Mucosa of stomach (tissue), 1 donor: Measurements from ENCODE around the gene SULT4A1.

Source experiments
- H3K27me3 ChIP-seq: one replicate; pipeline ENCODE4 v1.7.0; 2013; ENCODE audit warnings: mild to moderate bottlenecking, low read length; ENCODE audit not compliant: control insufficient read depth, insufficient read depth
- H3K36me3 ChIP-seq: one replicate; pipeline ENCODE4 v1.7.0; 2013; ENCODE audit warnings: low read length; ENCODE audit not compliant: control insufficient read depth, insufficient read depth
- H3K4me1 ChIP-seq: one replicate; pipeline ENCODE4 v1.7.0; 2013; ENCODE audit warnings: mild to moderate bottlenecking, low read length; ENCODE audit not compliant: control insufficient read depth, insufficient read depth
- H3K4me3 ChIP-seq: one replicate; pipeline ENCODE4 v1.7.0; 2013; ENCODE audit warnings: low read length
- H3K9ac ChIP-seq: one replicate; pipeline ENCODE4 v1.7.0; 2013; ENCODE audit warnings: mild to moderate bottlenecking, low read length, moderate library complexity
- H3K9me3 ChIP-seq: one replicate; pipeline ENCODE4 v1.7.0; 2013; ENCODE audit warnings: mild to moderate bottlenecking, low read length, moderate library complexity; ENCODE audit not compliant: control insufficient read depth
- donor health status: Pancreatic carcinoma.

The SULT4A1 gene

DNA sequence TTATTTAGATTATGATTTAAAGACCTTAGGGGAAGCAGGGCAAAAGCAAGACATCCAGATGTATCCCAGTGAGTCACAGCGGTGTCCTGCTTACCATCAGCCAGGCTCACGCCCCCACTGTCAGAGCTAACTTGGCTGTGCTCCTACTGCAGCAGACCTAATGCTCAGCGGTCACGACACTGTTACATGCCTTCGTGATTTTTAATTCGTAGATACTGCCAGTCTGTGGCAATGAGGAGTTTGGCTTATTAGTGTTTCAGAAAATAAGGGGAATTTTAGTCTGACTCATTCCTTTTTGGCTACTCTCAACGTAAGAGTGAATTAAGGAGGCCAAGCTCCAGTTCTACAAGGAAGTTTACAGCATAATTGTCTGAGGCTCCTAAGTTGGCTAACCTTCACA is 72.9 kb downstream of the SULT4A1 start:
- Histone ChIP-seq H3K4me1 (no peaks in the 10 kb centered on the region), H3K9me3 (no peaks in the 10 kb centered on the region), H3K9ac (no peak overlapping the region), H3K36me3 (no peaks in the 10 kb centered on the region), H3K27me3 (no peaks in the 10 kb centered on the region), H3K4me3 (no peak overlapping the region)

DNA sequence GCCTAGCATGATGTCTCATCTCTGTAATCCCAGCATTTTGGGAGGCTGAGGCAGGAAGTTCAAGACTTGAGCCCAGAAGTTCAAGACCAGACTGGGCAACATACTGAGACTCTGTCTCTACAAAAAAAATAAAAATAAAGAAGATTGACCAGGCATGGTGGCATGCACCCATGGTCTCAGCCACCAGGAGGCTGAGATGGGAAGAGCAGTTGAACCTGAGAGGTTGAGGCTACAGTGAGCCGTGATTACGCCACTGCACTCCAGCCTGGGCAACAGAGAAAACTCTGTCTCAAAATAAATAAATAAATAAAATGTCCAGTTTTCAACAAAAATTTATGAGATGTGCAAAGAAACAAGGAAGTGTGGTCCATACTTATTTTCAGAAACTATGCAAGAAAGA is 78.5 kb downstream of the SULT4A1 start:
- H3K36me3 ChIP-seq, result no peaks in the 10 kb centered on the region
- H3K27me3 ChIP-seq, result no peaks in the 10 kb centered on the region
- no peaks in the 10 kb centered on the region for H3K9me3 ChIP-seq
- H3K4me3 ChIP-seq, result no peak overlapping the region
- H3K4me1 ChIP-seq, result no peaks in the 10 kb centered on the region
- no peak overlapping the region for H3K9ac ChIP-seq

DNA sequence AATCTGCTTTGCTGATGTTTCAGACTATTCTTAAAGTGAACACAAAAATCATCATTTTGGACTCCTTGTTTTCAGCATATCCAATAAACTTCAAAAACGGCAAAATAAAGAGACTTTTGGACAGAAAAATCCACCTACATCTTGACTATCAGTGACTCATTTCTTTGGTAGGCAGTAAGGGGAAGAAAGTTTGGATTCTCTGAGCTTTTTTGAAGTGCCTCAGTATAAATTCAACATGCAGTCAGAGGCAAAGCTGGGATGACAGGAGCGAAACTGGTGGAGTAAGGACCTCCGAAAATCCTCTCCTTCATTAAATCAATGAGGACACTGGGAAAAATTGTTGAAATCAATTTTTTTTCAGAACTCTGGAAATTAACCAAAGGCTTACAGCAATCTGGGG is 79.9 kb downstream of the SULT4A1 start:
- H3K9ac ChIP-seq, result no peak overlapping the region
- H3K27me3 ChIP-seq, result no peaks in the 10 kb centered on the region
- no peak overlapping the region for H3K4me3 ChIP-seq
- no peaks in the 10 kb centered on the region for H3K36me3 ChIP-seq
- H3K4me1 ChIP-seq, result no peaks in the 10 kb centered on the region
- H3K9me3 ChIP-seq, result no peaks in the 10 kb centered on the region

DNA sequence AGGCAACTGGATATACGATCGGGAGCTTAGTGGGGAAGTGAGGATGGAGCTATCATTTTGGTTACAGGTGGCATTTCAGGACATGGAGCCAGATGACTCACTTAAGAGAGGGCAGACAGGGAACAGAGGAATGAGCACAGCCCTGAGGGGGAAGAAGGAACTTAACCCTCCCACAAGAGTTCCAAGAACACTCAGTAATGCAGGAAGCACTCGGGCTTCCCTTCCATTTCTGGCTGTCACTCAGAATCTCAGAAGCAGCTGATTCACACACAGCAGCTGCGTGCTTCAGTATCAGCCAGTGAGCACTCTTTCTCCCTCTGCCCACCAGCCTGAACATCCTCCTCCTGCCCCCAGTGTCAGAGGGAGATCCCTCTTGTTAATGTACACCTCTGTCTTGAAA is 85.0 kb downstream of the SULT4A1 start:
- Histone ChIP-seq H3K27me3 (no peaks in the 10 kb centered on the region), H3K9ac (no peak overlapping the region), H3K4me1 (no peaks in the 10 kb centered on the region), H3K4me3 (no peak overlapping the region), H3K9me3 (no peaks in the 10 kb centered on the region), H3K36me3 (no peaks in the 10 kb centered on the region)

DNA sequence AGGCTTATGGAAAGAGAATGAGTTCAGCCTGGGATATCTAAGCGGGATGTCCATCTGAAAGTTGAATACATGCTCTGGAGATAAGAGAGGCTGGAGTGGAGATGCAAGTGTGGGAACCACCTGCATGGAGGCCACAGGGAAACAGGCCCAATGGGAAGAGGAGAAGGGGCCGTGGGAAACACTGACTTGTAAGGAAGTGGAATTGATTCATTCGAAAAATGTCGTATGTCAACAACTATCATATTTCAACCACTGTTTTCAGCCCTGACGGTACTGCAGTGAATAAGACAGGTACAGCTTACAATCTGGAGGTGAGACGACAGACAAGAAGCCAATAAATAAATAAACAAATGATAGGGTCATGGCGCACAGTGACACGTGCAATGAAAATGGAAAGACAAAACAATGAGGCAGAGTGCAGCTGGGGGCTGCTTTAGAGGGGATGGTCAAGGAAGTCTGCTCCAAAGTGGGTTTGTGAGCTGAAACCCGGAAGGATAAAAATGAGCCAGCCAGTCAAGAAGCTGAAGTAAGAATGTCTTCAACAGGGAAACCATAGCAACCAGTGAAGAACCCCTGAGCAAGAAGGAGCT is 86.1 kb downstream of the SULT4A1 start:
- Histone ChIP-seq H3K27me3 (no peaks in the 10 kb centered on the region), H3K4me1 (no peaks in the 10 kb centered on the region), H3K36me3 (no peaks in the 10 kb centered on the region), H3K9me3 (no peaks in the 10 kb centered on the region), H3K9ac (no peak overlapping the region), H3K4me3 (no peak overlapping the region)
